CD4-positive, alpha-beta memory T cell (primary cell): ENCODE data around the gene TRIM17. TPM values are rescaled to one million over a fixed set of nuclear protein-coding genes. Genes with fewer than 3 reads are reported as not detected.

Experiments used
- CTCF ChIA-PET: fragments of 350-600 bp; sonication (Branson Sonifier 250); formaldehyde crosslinking; loops from one replicate; lab custom pipeline; 2021; ENCODE audit warnings: inconsistent platforms; ENCODE audit not compliant: partially characterized antibody; lab: Charles Lee
- POLR2A ChIA-PET: fragments of 350-600 bp; sonication (Branson Sonifier 250); formaldehyde crosslinking; loops from one replicate; lab custom pipeline; 2021; ENCODE audit not compliant: partially characterized antibody; lab: Charles Lee
- DNase-seq, 5 donors: peaks; one replicate each; pipeline versions ENCODE4 v3.0.0 to v3.0.0-alpha.2; 2020 to 2022; ENCODE audit warnings: mixed read lengths in 1 of 5
- H3K27ac ChIP-seq: one replicate; pipeline ENCODE4 v1.7.0; 2013; ENCODE audit warnings: low read depth, low read length
- H3K27me3 ChIP-seq: 2 replicates; pipeline ENCODE4 v1.7.0; 2013; ENCODE audit warnings: mild to moderate bottlenecking, low read length, moderate library complexity; ENCODE audit not compliant: insufficient read depth
- H3K36me3 ChIP-seq: 2 replicates; pipeline ENCODE4 v1.7.0; 2013; ENCODE audit warnings: mild to moderate bottlenecking, low read length, moderate library complexity; ENCODE audit not compliant: insufficient read depth
- H3K4me1 ChIP-seq: 2 replicates; pipeline ENCODE4 v1.7.0; 2013; ENCODE audit warnings: mild to moderate bottlenecking, low read length, moderate library complexity; ENCODE audit not compliant: insufficient read depth
- H3K4me3 ChIP-seq, 2 donors: one replicate each; pipeline ENCODE4 v1.7.0; 2013; ENCODE audit warnings: low read length in 2 of 2, mild to moderate bottlenecking in 1 of 2
- H3K9me3 ChIP-seq, 2 donors: one replicate each; pipeline ENCODE4 v1.7.0; 2013; ENCODE audit warnings: low read length in 2 of 2, control low read depth in 1 of 2; ENCODE audit not compliant: control insufficient read depth in 1 of 2
- H3K27ac Mint-ChIP-seq, 7 donors: one replicate each; pipeline ENCODE4 v1.8.0; 2020 to 2021; ENCODE audit warnings: mixed read lengths in 7 of 7, mild to moderate bottlenecking in 6 of 7, inconsistent platforms in 3 of 7, moderate library complexity in 3 of 7
- H3K27me3 Mint-ChIP-seq, 2 donors: one replicate each; pipeline ENCODE4 v1.8.0; 2020 to 2021; ENCODE audit warnings: mixed read lengths in 2 of 2
- H3K36me3 Mint-ChIP-seq, 2 donors: one replicate each; pipeline ENCODE4 v1.8.0; 2020 to 2021; ENCODE audit warnings: mixed read lengths in 2 of 2, inconsistent platforms in 1 of 2, mild to moderate bottlenecking in 1 of 2
- H3K4me1 Mint-ChIP-seq, 4 donors: one replicate each; pipeline ENCODE4 v1.8.0; 2020 to 2021; ENCODE audit warnings: mixed read lengths in 4 of 4, mild to moderate bottlenecking in 1 of 4
- H3K4me3 Mint-ChIP-seq, 8 donors: one replicate each; pipeline ENCODE4 v1.8.0; 2020 to 2021; ENCODE audit warnings: mixed read lengths in 8 of 8, mild to moderate bottlenecking in 7 of 8, moderate library complexity in 6 of 8, inconsistent platforms in 3 of 8
- H3K9me3 Mint-ChIP-seq, 8 donors: one replicate each; pipeline ENCODE4 v1.8.0; 2020 to 2021; ENCODE audit warnings: mixed read lengths in 8 of 8, mild to moderate bottlenecking in 5 of 8, inconsistent platforms in 3 of 8, moderate library complexity in 1 of 8
- intact Hi-C: fragments of 100-400 bp; cut with micrococcal nuclease; formaldehyde crosslinking; loops from one replicate; pipeline ENCODE4 v1.15.1; 2023
- polyA plus RNA-seq, 2 donors: library from polyadenylated mRNA; unstranded; fragments of 300-500 nt; fragmentation: Illumina TruSeq; gene quantifications; one replicate each; pipeline ENCODE4 v1.2.3, GENCODE V29; 2021
- total RNA-seq, 2 experiments: library from RNA; stranded (reverse); gene quantifications; one replicate each; pipeline ENCODE4 v1.2.3, GENCODE V29; 2021

TRIM17 gene
- total and polyA plus RNA-seq, 4 experiments from 2014 or later, result 0.25 to 0.76 (median 0.69) TPM; not detected in 1

DNA sequence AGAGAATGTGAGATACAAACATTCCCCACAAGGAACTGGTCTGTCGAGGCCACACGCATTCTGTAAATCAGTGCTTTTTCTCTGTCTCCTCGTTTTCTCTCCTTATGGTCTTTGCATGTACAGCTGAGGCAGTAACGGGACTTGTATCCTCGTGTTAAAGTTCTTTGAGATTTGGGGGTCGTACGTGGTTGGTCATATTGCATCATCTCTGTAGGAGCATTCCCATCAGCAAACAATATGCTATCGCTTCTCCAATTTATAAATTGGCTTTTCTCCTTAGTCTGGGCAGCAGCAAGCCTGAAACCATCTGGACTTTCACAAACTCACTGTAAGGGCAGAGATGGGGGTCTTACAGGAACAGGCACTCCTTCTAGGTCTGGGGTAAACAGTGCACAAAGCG lies 13.0 kb upstream of the TRIM17 start:
- DNase-seq, result no peak
- no peak overlapping the region for H3K4me3 Mint-ChIP-seq
- no peaks in the 10 kb centered on the region for H3K9me3 ChIP-seq
- ChIA-PET POLR2A (no interaction called here), CTCF (interaction anchor here (0.6 kb wide), 1 partner anchor 71 kb away, joined by 3 read pairs; no protein-coding TSS in a partner anchor)
- H3K4me1 ChIP-seq, result no peaks in the 10 kb centered on the region
- no peaks in the 10 kb centered on the region for H3K27me3 ChIP-seq
- intact Hi-C loops, result no loop called here
- peaks cover 5 to 12% of the 10 kb centered on the region in 2 donors for H3K27me3 Mint-ChIP-seq
- no peaks in the 10 kb centered on the region for H3K36me3 Mint-ChIP-seq
- H3K9me3 Mint-ChIP-seq, result no peaks in the 10 kb centered on the region
- no peaks in the 10 kb centered on the region for H3K36me3 ChIP-seq
- no peak overlapping the region for H3K27ac ChIP-seq
- H3K4me3 ChIP-seq, result no peak overlapping the region
- H3K27ac Mint-ChIP-seq, result no peak overlapping the region
- H3K4me1 Mint-ChIP-seq, result no peaks in the 10 kb centered on the region

DNA sequence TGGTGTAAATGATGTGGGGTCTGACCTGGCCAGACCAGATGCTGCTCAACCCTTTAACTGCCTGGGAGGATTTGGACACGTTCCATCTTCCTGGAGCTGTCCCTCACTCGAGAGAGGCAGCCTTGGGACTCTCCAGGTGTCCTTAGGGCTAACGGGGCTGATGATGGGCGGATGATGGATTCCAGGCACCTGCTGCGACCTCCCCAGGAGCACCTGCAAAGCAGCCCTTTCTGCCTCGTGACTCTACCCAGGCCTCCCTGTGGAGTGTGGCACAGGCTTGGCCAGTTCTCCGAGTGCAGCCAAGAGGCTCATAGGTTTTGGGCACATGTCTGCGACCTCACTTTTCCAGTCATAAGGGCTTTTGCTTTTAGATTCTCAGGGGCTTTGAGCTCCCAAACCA lies 12.3 kb upstream of the TRIM17 start:
- no peak for DNase-seq
- H3K27ac ChIP-seq, result no peak overlapping the region
- no peaks in the 10 kb centered on the region for H3K4me1 ChIP-seq
- ChIA-PET POLR2A (no interaction called here), CTCF (interaction anchor here (0.6 kb wide), 1 partner anchor 71 kb away, joined by 3 read pairs; no protein-coding TSS in a partner anchor)
- Mint-ChIP-seq H3K36me3 (no peaks in the 10 kb centered on the region), H3K27me3 (peaks cover 4 to 12% of the 10 kb centered on the region in 2 donors), H3K4me1 (no peaks in the 10 kb centered on the region), H3K9me3 (no peaks in the 10 kb centered on the region), H3K4me3 (no peak overlapping the region), H3K27ac (no peak overlapping the region)
- no peaks in the 10 kb centered on the region for H3K27me3 ChIP-seq
- no peaks in the 10 kb centered on the region for H3K9me3 ChIP-seq
- H3K36me3 ChIP-seq, result no peaks in the 10 kb centered on the region
- intact Hi-C loops, result no loop called here
- H3K4me3 ChIP-seq, result no peak overlapping the region

DNA sequence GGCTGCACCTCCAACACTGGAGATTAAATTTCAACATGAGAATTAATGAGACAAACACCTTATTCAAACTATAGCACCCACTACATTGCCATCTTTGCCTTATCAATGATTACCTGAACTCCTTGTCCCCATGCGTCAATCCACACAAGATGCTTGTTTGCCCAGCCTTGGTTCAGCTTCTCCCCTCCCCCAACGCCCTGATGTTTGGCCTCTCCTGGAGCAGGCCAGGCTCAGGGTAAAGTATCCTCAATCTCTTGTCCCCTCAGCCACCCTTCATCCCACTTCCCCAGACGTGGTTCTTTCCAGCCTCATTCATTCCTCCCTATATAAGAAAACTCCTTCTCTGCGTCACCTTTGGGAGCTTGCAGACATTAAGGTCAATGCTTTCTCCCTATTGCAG lies 11.8 kb upstream of the TRIM17 start:
- Mint-ChIP-seq H3K36me3 (no peaks in the 10 kb centered on the region), H3K4me1 (no peaks in the 10 kb centered on the region), H3K27ac (peak overlapping the region in 1 of 7 donors; percentile 37), H3K9me3 (no peaks in the 10 kb centered on the region), H3K4me3 (no peak overlapping the region), H3K27me3 (peaks cover 4 to 7% of the 10 kb centered on the region in 2 donors)
- no peak overlapping the region for H3K4me3 ChIP-seq
- ChIA-PET CTCF (no interaction called here), POLR2A (no interaction called here)
- no peaks in the 10 kb centered on the region for H3K36me3 ChIP-seq
- no peaks in the 10 kb centered on the region for H3K27me3 ChIP-seq
- intact Hi-C loops, result no loop called here
- no peak for DNase-seq
- H3K27ac ChIP-seq, result no peak overlapping the region
- H3K4me1 ChIP-seq, result no peaks in the 10 kb centered on the region
- H3K9me3 ChIP-seq, result no peaks in the 10 kb centered on the region

DNA sequence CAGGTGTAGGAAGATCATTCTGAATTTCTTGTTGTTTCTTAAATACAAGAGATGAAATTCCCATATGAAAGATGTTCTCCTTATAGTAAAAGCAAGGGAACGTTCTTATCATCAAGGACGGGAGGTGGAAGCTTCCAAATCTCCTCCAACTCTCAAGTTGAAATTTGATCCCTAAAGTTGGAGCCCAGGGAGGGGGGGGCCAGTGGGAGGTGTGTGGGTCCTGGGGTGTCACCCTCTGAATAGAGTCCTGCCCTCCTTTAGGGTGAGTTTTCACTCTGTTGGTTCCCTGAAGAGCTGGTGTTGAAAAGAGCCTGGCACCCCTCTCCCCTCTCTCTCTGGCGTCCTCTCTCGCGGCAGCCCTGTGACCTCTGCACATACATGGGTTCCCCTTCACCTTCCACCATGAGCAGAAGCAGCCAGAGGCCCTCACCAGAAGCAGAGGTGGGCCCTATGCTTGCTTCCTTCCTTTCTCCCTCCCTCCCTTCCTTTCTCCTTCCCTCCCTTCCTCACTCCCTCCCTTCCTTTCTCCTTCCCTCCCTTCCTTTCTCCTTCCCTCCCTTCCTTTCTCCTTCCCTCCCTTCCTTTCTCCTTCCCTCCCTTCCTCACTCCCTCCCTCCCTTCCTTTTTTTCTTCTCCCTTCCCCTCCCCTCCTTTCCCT lies 10.0 kb upstream of the TRIM17 start:
- POLR2A ChIA-PET, result no interaction called here

DNA sequence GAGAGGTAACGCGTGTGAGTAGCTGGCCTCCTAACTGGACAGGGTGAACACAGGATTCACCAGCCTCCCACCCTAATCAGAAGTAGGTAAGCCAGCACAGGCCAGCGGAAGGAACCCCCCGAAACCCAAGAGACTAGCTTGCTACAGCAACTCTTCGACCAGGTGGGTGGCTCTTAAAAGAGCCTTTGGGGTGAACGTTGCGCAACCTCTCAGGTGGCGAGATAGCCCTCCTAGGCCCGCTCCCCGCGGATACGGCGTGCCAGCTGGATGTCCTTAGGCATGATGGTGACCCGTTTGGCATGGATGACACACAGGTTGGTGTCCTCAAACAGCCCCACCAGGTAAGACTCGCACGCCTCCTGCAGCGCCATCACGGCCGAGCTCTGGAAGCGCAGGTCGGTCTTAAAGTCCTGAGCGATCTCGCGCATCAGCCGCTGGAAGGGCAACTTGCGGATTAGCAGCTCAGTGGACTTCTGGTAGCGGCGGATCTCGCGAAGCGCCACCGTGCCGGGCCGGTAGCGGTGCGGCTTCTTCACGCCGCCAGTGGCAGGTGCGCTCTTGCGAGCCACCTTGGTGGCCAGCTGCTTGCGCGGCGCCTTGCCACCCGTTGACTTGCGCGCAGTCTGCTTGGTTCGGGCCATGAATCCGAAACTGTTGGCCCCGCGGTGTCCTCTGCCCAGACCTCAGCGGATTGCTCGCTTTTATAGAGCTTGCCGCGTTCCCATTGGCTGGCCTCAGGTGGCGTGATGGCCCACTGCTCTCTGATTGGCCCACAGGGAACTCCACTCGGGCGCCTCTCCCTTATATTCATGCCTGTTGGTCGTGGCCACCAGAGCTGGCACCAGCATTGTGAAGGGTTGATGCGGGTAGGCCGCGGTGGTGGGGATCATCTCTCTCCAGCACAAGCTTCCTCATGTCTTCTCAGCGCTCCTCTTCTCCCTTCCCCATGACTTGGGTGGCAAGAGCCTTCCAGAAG lies 8.3 kb upstream of the TRIM17 start:
- H3K4me3 ChIP-seq, result no peak overlapping the region
- ChIA-PET POLR2A (interaction anchor here (0.5 to 1.1 kb wide), 2 partner anchors 47 to 62 kb away, joined by 3 to 4 read pairs; partner anchors contain the start of gene RNF187), CTCF (interaction anchor here (0.8 to 1.3 kb wide), 2 partner anchors 13 to 259 kb away, joined by 3 read pairs; no protein-coding TSS in a partner anchor)
- H3K9me3 Mint-ChIP-seq, result no peaks in the 10 kb centered on the region
- intact Hi-C loops, result no loop called here
- no peak overlapping the region for H3K4me3 Mint-ChIP-seq
- H3K9me3 ChIP-seq, result no peaks in the 10 kb centered on the region
- peaks cover 0 to 3% of the 10 kb centered on the region in 2 donors for H3K27me3 Mint-ChIP-seq
- peaks cover 0 to 4% of the 10 kb centered on the region in 2 donors for H3K36me3 Mint-ChIP-seq
- no peaks in the 10 kb centered on the region for H3K4me1 ChIP-seq
- H3K4me1 Mint-ChIP-seq, result no peaks in the 10 kb centered on the region
- H3K27ac Mint-ChIP-seq, result no peak overlapping the region
- no peak for DNase-seq
- no peak overlapping the region for H3K27ac ChIP-seq
- H3K27me3 ChIP-seq, result no peaks in the 10 kb centered on the region
- H3K36me3 ChIP-seq, result no peaks in the 10 kb centered on the region

More for the DNA sequence above, 10.0 kb upstream of the TRIM17 start:
- Histone ChIP-seq H3K4me3 (no peak overlapping the region), H3K9me3 (no peaks in the 10 kb centered on the region), H3K36me3 (no peaks in the 10 kb centered on the region), H3K27ac (no peak overlapping the region), H3K27me3 (no peaks in the 10 kb centered on the region), H3K4me1 (no peaks in the 10 kb centered on the region)
- Mint-ChIP-seq H3K4me3 (no peak overlapping the region), H3K27me3 (peaks cover 0 to 4% of the 10 kb centered on the region in 2 donors), H3K36me3 (no peaks in the 10 kb centered on the region), H3K9me3 (no peaks in the 10 kb centered on the region), H3K4me1 (no peaks in the 10 kb centered on the region), H3K27ac (no peak overlapping the region)
- DNase-seq, result no peak
- intact Hi-C loops, result no loop called here
- CTCF ChIA-PET, result interaction anchor here (1.3 kb wide), 1 partner anchor 14 kb away, joined by 3 read pairs; no protein-coding TSS in a partner anchor

DNA sequence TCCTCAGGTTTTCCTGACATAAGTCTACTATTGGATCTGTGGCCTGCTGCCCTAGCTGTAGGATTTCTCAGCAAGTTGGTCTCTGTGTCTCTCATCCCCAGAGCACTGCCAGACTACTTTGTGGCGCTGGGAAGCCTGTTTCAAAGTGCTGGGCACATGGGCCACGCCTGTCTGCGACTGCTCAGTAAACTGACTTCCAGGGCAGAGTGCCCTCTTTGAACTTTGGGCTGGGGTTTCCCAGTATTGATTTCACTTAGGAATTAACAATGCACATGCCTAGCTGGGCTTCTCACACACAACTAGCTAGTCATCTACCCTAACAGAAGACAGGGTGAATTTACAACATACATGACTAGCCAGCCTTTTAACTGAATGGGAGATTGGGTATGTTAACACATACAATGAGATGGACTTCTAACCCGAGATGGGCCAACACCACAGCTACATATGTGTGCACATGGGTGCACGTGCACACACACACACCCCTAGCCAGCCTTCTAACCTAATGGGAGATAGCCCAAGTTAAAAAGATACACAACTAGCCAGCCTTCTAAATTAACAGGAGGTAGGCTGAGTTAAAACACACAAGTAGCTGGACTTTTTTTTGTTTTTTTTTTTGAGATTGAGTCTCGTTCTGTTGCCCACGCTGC lies 6.9 kb upstream of the TRIM17 start:
- H3K4me1 ChIP-seq, result no peaks in the 10 kb centered on the region
- Mint-ChIP-seq H3K4me3 (no peak overlapping the region), H3K36me3 (peaks cover 0 to 4% of the 10 kb centered on the region in 2 donors), H3K9me3 (no peaks in the 10 kb centered on the region), H3K4me1 (no peaks in the 10 kb centered on the region), H3K27me3 (no peaks in the 10 kb centered on the region), H3K27ac (no peak overlapping the region)
- POLR2A ChIA-PET, result no interaction called here
- H3K27me3 ChIP-seq, result no peaks in the 10 kb centered on the region
- intact Hi-C loops, result no loop called here
- no peaks in the 10 kb centered on the region for H3K9me3 ChIP-seq
- H3K4me3 ChIP-seq, result no peak overlapping the region
- CTCF ChIA-PET, result interaction anchor here (0.8 kb wide), 1 partner anchor 257 kb away, joined by 3 read pairs; no protein-coding TSS in a partner anchor
- H3K27ac ChIP-seq, result no peak overlapping the region
- no peak for DNase-seq
- H3K36me3 ChIP-seq, result no peaks in the 10 kb centered on the region
